Activated naive CD8-positive, alpha-beta T cell treated with anti-CD3 and anti-CD28 coated beads, Interleukin-2, amount 50 U/mL, for 24 hours (primary cell): ENCODE results near the gene MAMDC4.
A peak's percentile ranks its signal among the peaks of the same experiment; 100 is the strongest.

Source experiments
- ATAC-seq: fragments of 150-1000 bp; cut with Tn5 transposase; one replicate; pipeline ENCODE4 v1.10.0; 2021
- DNase-seq: peaks from one replicate; pipeline ENCODE4 v3.0.0; 2021
- H3K27ac Mint-ChIP-seq: one replicate; pipeline ENCODE4 v1.8.0; 2021; ENCODE audit warnings: mild to moderate bottlenecking, mixed read lengths
- H3K27me3 Mint-ChIP-seq: one replicate; pipeline ENCODE4 v1.8.0; 2021; ENCODE audit warnings: mixed read lengths
- H3K36me3 Mint-ChIP-seq: one replicate; pipeline ENCODE4 v1.8.0; 2021; ENCODE audit warnings: low read depth, mixed read lengths
- H3K4me1 Mint-ChIP-seq: one replicate; pipeline ENCODE4 v1.8.0; 2021; ENCODE audit warnings: mixed read lengths
- H3K4me3 Mint-ChIP-seq: one replicate; pipeline ENCODE4 v1.8.0; 2021; ENCODE audit warnings: mild to moderate bottlenecking, moderate library complexity, mixed read lengths
- H3K9me3 Mint-ChIP-seq: one replicate; pipeline ENCODE4 v1.8.0; 2021; ENCODE audit warnings: mixed read lengths

MAMDC4 gene

GRCh38 chr9:136890661-136891060 is 38.5 kb downstream of the MAMDC4 start:
- H3K36me3 Mint-ChIP-seq = peaks cover 15% of the 10 kb centered on the region
- no peak for ATAC-seq
- no peak overlapping the region for H3K27ac Mint-ChIP-seq
- H3K4me1 Mint-ChIP-seq = peaks cover 27% of the 10 kb centered on the region
- H3K4me3 Mint-ChIP-seq = no peak overlapping the region
- no peaks in the 10 kb centered on the region for H3K27me3 Mint-ChIP-seq
- H3K9me3 Mint-ChIP-seq = no peaks in the 10 kb centered on the region
- no peak for DNase-seq

DNA sequence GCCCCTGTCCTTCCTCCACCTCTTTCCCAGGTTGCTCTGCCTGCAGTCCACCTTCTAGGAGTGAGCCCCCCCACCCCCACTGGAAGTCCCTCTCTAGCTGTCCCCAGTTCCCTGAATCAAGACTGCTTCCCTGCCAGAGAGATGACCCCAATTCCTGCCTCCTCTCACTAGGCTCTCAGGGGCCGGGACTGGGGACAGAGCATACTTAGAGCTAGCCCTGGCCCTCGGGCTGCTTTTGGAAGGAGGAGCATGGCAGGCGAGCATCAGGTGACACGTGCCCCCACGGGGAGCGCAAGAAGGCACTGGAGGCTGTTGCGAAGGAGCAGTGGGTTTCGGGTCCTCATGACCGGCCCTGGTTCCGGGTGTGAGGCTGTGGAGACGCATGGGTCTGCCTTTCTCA is 43.9 kb downstream of the MAMDC4 start:
- Mint-ChIP-seq H3K9me3 (no peaks in the 10 kb centered on the region), H3K27ac (no peak overlapping the region), H3K4me3 (no peak overlapping the region), H3K27me3 (no peaks in the 10 kb centered on the region), H3K4me1 (peaks cover 19% of the 10 kb centered on the region), H3K36me3 (peaks cover 22% of the 10 kb centered on the region)
- no peak for ATAC-seq
- no peak for DNase-seq

DNA sequence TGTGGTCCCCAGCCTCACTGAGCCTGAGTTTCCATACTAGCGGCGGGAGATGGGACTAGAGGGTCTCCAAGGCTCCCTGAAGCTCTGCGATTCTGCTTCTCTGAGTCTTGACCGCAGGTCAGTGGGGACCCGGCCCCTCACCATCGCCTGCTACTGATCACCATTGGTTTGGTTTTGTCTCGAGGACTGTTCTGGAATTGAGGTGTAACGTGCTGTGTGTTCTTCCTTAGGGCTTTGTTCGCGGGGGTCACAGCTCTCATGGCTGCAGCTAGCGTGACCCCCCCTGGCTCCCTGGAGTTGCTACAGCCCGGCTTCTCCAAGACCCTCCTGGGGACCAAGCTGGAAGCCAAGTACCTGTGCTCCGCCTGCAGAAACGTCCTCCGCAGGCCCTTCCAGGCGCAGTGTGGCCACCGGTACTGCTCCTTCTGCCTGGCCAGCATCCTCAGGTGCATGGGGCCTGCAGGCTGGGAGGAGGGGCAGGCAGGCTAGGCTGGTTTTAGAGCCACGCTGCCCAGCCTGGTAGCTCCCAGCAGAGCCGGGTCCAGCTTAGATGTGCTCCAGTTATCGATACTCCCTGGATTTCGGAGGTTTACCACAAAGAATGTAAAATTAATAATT is 46.4 kb downstream of the MAMDC4 start:
- H3K4me3 Mint-ChIP-seq = no peak overlapping the region
- ATAC-seq (no peak), DNase-seq (no peak)
- peaks cover 42% of the 10 kb centered on the region for H3K4me1 Mint-ChIP-seq
- H3K27ac Mint-ChIP-seq = no peak overlapping the region
- H3K9me3 Mint-ChIP-seq = no peaks in the 10 kb centered on the region
- H3K27me3 Mint-ChIP-seq = no peaks in the 10 kb centered on the region
- peaks cover 30% of the 10 kb centered on the region for H3K36me3 Mint-ChIP-seq

DNA sequence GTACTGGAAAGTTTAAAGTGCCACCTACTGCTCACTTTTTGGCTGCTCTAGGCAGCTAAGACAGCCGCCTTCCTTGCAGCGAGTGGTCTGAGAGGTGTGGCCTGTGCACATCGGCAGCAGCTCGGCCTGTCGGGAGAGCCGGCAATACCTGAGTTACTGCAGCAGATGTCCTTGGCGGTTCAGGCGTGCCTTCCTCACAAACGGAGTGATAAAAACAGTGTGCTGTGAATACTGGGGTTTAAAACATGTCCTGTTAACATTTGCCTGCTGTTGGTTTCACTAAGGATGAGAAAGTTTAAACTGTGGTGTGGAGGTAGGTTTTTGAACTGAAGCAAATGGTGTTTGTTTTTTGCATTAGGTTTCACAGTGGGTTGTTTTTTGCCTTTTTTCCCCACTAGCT is 47.0 kb downstream of the MAMDC4 start:
- no peak overlapping the region for H3K4me3 Mint-ChIP-seq
- ATAC-seq (no peak), DNase-seq (no peak)
- H3K27me3 Mint-ChIP-seq = no peaks in the 10 kb centered on the region
- no peaks in the 10 kb centered on the region for H3K9me3 Mint-ChIP-seq
- H3K27ac Mint-ChIP-seq = no peak overlapping the region
- peaks cover 44% of the 10 kb centered on the region for H3K4me1 Mint-ChIP-seq
- H3K36me3 Mint-ChIP-seq = peaks cover 29% of the 10 kb centered on the region

- Mint-ChIP-seq H3K36me3 (peaks cover 26% of the 10 kb centered on the region), H3K4me1 (peaks cover 48% of the 10 kb centered on the region), H3K27me3 (no peaks in the 10 kb centered on the region), H3K4me3 (no peak overlapping the region), H3K27ac (peak overlapping the region; percentile 38), H3K9me3 (no peaks in the 10 kb centered on the region)
- DNase-seq (no peak), ATAC-seq (no peak)
These were observed 48.4 kb downstream of the MAMDC4 start for GRCh38 chr9:136900556-136900955.

DNA sequence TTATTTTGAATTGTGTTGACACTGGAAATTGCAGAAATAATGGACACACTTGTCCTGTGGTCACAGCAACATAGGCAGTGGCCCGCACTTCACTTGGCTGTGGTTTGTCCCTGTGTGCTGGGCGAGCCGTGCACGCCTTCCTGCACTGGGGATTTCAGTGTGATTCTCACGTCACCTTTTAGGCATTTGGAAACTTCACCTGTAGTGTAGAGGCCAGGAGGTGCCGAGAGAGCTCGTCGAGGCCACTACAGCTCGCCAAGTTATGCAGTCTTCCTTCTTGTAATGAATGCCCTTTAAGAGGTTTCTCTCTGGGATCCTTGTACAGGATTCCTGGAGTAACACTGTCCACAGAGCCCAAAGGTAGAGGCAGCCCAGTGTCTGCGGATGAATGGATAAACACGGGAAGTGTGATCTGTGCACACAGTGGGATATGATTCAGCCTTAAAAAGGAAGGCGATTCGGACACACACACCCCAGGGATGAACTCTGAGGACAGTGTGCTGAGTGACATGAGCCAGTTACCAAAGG is 48.9 kb downstream of the MAMDC4 start:
- Mint-ChIP-seq H3K4me3 (peak overlapping the region; percentile 46), H3K9me3 (no peaks in the 10 kb centered on the region), H3K27ac (peak overlapping the region; percentile 87), H3K4me1 (peaks cover 50% of the 10 kb centered on the region), H3K36me3 (peaks cover 30% of the 10 kb centered on the region), H3K27me3 (no peaks in the 10 kb centered on the region)
- DNase-seq = no peak
- ATAC-seq = no peak

- ATAC-seq = peak; percentile 78
- H3K4me1 Mint-ChIP-seq = peaks cover 52% of the 10 kb centered on the region
- H3K4me3 Mint-ChIP-seq = peak overlapping the region; percentile 46
- peaks cover 34% of the 10 kb centered on the region for H3K36me3 Mint-ChIP-seq
- H3K27me3 Mint-ChIP-seq = no peaks in the 10 kb centered on the region
- DNase-seq = peak; percentile 76
- no peaks in the 10 kb centered on the region for H3K9me3 Mint-ChIP-seq
- H3K27ac Mint-ChIP-seq = peak overlapping the region; percentile 87
These were observed 49.5 kb downstream of the MAMDC4 start for GRCh38 chr9:136901516-136902258.

DNA sequence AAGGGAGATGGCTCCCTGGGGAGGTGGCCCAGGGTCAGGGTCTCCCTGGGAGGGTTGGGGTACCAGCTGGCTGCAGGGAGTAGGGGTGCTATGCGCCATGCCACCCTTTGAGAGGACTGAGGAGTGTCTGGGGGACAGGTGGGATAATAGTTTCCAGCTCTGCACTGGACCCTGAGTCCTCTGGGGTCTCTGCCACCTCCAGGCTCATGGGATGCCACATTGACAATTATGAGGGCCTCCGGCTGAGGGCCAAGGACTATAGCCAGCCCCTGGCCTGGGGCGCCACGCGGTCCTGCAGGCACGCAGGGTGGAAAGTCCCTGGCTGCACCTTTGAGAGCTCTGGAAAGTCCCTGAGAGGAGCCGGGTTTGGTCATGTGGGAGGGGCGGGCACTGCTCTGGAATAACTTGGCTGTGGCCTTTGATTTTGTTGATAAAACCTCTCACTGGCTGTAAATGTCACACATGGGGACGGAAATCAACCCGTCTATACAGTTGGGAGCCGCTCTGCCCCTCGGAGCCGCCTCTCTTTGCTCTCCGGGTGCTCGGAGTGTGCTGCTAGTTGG is 50.2 kb downstream of the MAMDC4 start:
- H3K9me3 Mint-ChIP-seq = no peaks in the 10 kb centered on the region
- H3K4me1 Mint-ChIP-seq = peaks cover 50% of the 10 kb centered on the region
- H3K27ac Mint-ChIP-seq = peak overlapping the region; percentile 87
- ATAC-seq (peak; percentile 84), DNase-seq (peak; percentile 85)
- H3K36me3 Mint-ChIP-seq = peaks cover 38% of the 10 kb centered on the region
- H3K4me3 Mint-ChIP-seq = peak overlapping the region; percentile 46
- no peaks in the 10 kb centered on the region for H3K27me3 Mint-ChIP-seq

- Mint-ChIP-seq H3K36me3 (peaks cover 38% of the 10 kb centered on the region), H3K4me3 (no peak overlapping the region), H3K27ac (peak overlapping the region; percentile 87), H3K9me3 (no peaks in the 10 kb centered on the region), H3K4me1 (peaks cover 50% of the 10 kb centered on the region), H3K27me3 (no peaks in the 10 kb centered on the region)
- ATAC-seq = no peak
- no peak for DNase-seq
These were observed 51.0 kb downstream of the MAMDC4 start for GRCh38 chr9:136903041-136903554.

DNA sequence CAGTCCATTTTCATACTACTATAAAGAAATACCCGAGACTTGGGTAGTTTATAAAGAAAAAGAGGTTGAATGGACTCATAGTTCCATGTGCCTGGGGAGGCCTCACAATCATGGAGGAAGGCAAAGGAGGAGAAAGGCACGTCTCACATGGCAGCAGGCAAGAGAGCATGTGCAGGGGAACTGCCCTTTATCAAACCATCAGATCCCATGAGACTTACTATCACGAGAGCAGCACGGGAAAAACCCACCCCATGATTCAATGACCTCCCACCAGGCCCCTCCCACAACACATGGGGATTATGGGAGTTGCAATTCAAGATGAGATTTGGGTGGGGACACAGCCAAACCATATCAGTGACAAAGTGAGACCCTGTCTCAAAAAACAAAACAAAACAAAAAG is 54.1 kb downstream of the MAMDC4 start:
- DNase-seq = peak; percentile 12
- Mint-ChIP-seq H3K9me3 (no peaks in the 10 kb centered on the region), H3K4me3 (no peak overlapping the region), H3K4me1 (peaks cover 39% of the 10 kb centered on the region), H3K27ac (peak overlapping the region; percentile 54), H3K36me3 (peaks cover 38% of the 10 kb centered on the region), H3K27me3 (no peaks in the 10 kb centered on the region)
- no peak for ATAC-seq

DNA sequence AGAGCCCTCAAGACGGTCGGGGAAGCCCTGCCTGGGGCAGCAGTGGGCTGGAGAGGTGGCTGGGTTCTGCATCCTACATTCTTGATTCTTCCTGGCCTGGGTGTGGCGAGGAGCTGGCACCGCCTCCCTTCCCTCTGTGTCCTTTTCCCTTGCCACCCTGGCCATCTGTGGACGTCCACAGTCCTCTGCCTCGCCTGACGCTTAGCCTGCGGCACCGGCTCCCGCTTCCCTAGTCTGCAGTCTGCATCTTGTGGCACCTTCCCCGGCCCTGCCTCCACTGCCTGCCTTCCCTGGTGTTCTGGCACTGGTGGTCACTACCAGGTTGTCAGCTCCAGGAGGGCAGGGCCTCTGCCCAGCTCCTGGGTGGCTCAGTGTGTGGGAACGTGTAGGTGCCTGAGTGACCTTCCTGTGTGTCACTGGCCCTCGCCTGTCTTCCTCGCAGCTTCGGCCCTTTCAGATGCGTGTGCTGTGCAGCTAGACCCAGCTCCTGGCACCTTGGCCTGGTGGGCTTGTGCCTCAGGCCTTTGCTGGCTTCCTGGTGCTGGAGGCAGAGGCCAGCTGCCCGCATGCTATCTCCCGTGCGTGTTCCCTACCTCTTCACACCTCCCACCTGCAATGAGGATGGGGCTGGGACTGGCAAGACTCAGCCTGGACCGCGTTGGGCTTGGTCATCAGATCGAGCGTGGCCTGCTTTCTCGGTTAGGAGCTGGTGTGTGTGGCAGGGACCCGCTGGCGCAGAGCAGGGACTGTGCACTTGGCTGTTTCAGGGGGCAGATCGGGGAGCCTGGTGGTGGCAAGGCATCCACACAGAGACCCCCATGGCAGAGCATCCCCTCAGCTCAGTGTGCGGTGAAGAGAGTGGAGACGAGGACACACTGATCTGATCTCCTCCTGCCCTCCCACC is 55.1 kb downstream of the MAMDC4 start:
- Mint-ChIP-seq H3K36me3 (peaks cover 38% of the 10 kb centered on the region), H3K4me1 (peaks cover 29% of the 10 kb centered on the region), H3K4me3 (no peak overlapping the region), H3K27me3 (no peaks in the 10 kb centered on the region), H3K27ac (no peak overlapping the region), H3K9me3 (no peaks in the 10 kb centered on the region)
- ATAC-seq (no peak), DNase-seq (no peak)
